AG09309 (cell line): ENCODE results near the gene MFSD6.

Experiments
- DNase-seq: peaks from one replicate; pipeline ENCODE4 v3.0.0-alpha.2; 2010; ENCODE audit warnings: low read depth
- H3K4me3 ChIP-seq: 2 replicates; pipeline ENCODE4 v1.5.1; 2011; ENCODE audit warnings: mild to moderate bottlenecking, low read depth, low read length, moderate library complexity; ENCODE audit not compliant: control insufficient read depth
- CTCF ChIP-seq: IDR thresholded peaks from 2 replicates; pipeline ENCODE4 v1.5.1; 2011; ENCODE audit warnings: mild to moderate bottlenecking, low read depth, low read length, inconsistent platforms; ENCODE audit not compliant: insufficient read depth, control insufficient read depth; ENCODE audit errors: missing control alignments

The MFSD6 gene

GRCh38 chr2:190402986-190403603 is 5.1 kb upstream of the MFSD6 start:
- H3K4me3 ChIP-seq, result no peak overlapping the region
- no peak for DNase-seq
- TF ChIP-seq CTCF, result no peak

GRCh38 chr2:190404487-190404886 is 3.7 kb upstream of the MFSD6 start:
- no peak for TF ChIP-seq CTCF
- DNase-seq, result no peak
- no peak overlapping the region for H3K4me3 ChIP-seq

GRCh38 chr2:190405070-190405469 is 3.1 kb upstream of the MFSD6 start:
- DNase-seq, result no peak
- H3K4me3 ChIP-seq, result no peak overlapping the region
- no peak for TF ChIP-seq CTCF

- no peak for TF ChIP-seq CTCF
- no peak overlapping the region for H3K4me3 ChIP-seq
- no peak for DNase-seq
Measured at GRCh38 chr2:190405995-190406394, 2.2 kb upstream of the MFSD6 start.

- no peak overlapping the region for H3K4me3 ChIP-seq
- TF ChIP-seq CTCF, result no peak
- DNase-seq, result no peak
Measured at GRCh38 chr2:190406805-190407204, 1.4 kb upstream of the MFSD6 start.

GRCh38 chr2:190407246-190407661 is 901 bp upstream of the MFSD6 start:
- no peak for DNase-seq
- TF ChIP-seq CTCF, result no peak
- no peak overlapping the region for H3K4me3 ChIP-seq
